HG02759 (cell line): ENCODE results near the gene ARID1B.

Experiments used
- ATAC-seq: cut with Tn5 transposase; IDR thresholded peaks from one replicate; pipeline ENCODE4 v1.9.1; 2021; ENCODE audit warnings: mild to moderate bottlenecking, moderate library complexity; ENCODE audit not compliant: unreplicated experiment

Gene ARID1B

DNA sequence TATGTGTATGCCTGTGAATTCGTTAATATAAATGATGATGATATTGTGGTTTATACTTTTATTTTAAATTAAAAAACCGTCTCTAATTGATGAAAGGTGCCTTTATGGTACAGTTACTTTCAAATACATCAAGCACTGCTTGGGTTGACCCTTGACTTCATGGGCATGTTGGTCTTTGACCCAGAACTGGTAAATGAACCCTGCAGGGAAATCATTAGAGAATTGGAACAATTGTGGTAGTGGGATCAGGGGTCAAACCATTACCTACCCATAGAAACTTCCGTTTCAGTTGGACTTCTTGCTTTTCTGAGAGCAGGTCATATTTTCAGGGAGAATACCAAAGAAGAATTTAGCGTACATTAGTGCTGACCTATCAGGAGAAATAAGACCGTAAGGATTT, 288.2 kb downstream of the ARID1B start:
- ATAC-seq, result no peak

DNA sequence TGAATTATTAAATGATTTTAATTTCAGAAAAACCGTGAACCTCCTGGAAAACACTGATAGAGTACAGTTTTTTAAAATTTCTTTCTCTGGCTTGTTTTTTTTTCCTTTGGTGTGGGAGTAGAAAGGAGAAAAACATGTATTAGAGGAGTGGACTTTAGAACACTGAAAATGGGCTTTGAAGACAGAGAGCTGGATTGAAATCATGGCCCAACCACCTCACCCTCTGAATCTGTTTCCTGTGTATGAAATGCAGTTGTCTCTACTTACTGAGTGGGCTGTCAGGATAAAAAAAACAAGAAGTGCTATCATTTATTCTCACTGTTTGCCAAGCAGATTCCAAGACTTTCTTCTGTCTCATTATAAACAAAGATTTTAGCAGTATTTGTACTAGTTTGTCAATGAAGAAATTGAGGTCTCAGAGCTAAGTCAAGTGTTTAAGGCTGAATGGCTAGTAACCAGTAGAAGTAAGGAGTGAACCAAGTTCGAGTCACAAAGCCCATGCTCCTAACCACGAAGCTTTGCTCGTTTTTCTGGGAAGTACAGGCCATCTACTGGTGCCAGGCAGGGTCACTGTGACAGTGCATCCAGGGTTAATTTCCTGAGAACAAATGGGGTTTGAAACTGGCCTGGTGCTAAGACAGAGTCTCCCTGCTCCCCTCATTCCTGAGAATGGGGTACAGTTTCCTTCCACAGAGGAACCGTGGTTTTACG, 289.8 kb downstream of the ARID1B start:
- no peak for ATAC-seq

DNA sequence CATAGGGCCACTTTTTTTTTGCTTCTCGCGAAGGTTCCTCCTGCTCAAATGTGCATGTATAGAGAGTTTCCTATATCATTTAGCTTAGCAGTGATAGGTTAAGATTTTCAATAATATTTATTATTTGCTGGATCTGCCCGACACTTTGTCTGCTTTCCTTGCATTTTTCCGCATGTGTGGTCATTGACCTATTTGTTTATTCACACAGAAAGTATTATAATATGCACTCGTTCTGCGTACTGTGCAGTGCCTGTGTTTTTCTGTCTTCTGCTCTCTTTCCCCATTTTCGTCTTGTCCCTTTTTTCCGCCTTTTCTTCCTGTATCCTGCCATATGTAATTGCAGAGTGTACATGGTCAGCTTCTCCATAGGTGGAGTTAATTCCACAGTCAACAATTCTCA, 290.3 kb downstream of the ARID1B start:
- ATAC-seq, result no peak

DNA sequence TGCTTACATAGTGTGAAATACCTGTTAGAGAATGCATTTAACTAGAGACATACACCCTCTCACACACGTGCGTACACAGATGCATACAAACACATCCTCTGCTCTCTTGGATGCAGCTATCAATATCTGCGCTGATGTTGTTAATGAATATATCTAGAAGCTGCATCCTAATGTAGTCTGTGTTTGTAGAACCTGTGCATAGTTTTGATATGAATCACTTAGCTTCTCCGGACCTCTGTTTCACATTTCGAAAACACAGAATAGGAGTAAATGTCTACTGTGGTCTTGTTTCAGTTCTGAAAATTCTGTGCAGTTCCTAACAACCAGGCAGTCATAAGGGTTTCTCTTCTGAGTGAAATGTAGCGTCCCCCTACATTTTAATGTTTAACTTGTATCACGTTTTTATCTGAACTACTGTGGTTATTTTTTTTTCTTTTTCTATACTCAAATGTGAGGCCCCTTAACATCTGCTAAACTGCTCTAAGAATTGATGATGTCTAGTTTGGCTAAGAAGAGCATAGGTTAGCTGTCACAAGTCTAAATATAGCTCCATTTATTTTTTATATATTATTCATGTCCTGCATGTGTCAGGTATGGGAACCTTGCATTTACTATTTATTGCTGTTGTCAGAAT, 291.6 kb downstream of the ARID1B start:
- peak; percentile 96 for ATAC-seq

DNA sequence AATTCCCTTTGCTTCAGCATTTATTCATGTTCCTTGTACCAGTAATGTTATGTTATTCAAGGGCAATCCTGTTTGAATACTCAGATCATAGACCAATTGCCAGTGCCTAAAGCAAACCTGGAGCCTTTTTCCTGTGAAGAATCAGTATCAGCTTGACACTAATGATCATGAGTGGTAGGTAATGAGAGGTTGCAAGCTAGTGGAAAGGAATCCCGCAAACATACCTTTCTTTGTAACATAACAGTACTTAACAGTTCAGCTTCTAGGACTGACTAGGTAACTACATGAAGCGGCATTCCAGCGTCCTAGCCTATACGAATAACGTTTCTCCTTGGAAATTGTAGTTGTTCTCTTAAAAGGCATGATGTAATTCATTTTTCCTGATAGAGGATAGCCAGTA, 292.4 kb downstream of the ARID1B start:
- ATAC-seq, result no peak

DNA sequence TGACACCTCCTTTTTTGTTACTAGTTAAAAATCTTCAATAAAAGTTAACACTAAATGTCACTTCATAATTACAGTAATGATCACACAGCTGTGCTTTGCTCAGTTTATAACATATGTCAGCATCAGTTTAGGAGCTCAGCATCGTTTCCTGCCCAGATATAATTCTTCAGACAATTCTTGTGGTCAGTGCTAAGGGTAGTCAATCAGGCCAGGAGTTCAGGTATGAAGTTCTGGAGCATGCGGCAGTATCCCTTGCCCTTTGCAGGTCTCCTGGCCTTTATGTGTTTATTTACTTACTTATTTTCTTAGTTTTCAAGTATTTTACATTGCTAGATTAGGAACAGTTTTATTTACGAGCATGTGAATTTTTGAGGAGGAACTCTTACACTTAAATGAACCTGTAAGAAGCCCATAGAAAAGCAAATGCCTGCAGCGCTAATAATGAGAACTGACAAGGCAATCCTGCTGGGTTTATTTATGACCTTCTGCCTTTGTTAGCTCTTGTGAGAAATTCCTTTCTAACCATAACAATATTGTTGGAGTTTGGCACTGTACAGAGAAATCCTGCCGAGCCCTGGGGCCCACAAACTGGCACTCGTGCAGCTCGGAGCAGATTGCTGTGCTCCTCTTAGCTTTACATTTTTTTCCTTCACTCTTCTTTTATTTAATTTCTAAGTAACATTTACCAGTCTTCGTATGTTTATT, 293.4 kb downstream of the ARID1B start:
- no peak for ATAC-seq

DNA sequence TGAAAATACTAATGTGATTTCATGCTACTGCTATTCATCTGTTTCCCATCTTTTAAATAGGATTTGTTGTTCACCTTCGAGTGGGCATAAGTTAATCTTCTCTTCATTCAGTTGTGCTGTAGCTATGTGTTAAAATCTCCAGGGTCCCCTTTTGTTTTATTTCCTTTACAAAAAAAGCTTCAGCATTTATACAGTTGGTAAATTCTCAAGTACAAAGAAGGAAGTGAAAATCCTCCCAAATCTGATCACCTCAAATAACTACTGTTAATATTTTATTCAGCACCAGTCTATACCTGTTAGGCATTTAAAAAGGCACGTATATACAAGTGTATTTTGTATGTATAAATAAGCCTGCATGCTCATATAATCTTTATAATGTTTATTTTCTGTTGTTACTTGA, 294.9 kb downstream of the ARID1B start:
- ATAC-seq, result no peak

DNA sequence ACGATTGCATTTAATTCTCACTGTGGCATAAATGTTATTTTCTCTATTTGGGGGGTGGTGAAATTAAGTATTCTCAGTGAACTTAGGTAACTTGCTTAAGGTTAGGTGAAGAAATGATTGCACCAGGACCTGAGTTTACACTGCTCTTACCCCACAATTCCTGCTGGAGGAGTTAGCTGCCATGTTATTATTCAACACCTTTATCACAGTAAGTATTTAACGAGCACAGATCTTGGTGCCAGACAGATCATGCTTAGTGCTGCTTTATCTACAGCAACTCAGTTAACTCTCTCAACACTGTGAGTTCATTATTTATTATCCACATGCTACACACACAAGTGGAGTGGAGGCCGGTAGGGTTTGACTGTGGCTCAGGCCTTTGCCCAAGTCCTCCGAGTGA, 296.4 kb downstream of the ARID1B start:
- ATAC-seq, result no peak

DNA sequence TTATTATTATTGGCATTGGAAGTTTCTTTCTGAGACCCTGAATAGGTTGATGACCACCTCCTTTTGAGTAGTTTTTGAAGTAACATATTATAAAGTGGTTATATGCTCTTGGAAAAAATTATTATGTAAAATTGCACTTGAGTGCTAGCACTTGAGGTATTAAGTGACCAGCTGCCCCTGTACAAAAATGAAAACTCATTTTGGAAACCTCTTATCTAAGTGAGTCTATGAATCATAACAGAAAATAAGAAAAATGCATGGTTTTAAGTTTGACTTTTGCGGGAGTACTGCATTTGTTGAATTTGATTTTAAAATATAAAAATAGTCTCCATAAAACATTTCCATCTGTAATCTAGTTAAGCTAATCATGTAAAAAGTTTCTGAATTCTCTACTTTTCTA, 297.8 kb downstream of the ARID1B start:
- ATAC-seq, result no peak

DNA sequence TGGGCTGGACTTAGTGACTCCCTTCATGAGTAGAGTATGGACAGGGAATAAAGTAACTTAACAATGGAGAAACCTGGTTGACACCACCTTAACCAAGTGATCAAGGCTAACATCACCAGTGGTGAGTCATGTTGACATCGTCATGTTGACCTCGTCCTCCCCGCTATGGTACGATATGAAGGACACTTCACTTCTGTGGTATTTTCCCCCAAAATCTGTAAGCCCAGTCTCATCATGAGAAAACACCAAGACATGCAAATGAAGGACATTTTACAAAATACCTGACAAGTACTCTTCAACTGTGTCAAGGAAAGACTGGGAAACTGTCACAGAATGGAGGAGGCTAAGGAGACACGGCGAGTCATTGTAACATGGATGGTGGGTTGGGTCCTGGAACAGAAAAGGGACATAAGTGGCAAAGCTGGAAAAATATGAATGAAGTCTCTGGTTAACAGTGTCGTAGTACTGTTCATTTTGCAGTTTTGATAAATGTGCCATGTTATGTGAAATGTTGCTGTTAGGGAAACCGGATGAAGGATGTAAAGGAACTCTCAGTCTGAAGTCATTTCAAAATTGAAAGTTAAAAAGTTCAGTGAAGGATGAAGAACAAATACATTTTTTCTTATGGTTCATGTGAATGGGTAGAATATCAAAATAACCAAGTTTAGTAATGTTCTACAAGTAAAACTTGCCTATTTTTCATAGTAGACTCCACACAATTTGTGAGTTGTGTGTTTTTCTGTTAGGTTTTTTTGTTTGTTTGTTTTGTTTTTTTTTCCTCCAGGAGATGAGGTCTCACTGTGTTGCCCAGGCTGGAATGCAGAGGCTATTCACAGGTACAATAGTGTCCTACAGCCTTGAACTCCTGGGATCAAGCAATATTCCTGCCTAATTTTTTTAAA, 298.6 kb downstream of the ARID1B start:
- ATAC-seq, result peak; percentile 85

DNA sequence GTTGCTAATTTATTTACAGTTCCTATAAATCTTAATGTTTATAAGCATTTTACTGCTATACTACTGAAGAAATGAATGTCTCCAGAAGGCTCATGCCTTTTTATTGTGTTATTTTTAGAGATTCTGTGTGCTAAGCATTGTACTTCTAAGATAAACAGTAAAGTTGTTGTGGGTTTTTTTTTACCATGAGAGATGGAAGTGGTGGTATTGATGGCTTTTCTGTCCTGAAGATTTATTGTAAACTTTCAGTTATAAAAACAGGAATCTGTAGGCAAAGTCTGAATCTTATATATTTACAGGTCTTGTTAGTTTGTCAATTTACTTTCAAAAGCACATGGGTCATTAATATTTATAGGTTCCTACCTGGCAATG, 299.3 kb downstream of the ARID1B start:
- ATAC-seq, result no peak

DNA sequence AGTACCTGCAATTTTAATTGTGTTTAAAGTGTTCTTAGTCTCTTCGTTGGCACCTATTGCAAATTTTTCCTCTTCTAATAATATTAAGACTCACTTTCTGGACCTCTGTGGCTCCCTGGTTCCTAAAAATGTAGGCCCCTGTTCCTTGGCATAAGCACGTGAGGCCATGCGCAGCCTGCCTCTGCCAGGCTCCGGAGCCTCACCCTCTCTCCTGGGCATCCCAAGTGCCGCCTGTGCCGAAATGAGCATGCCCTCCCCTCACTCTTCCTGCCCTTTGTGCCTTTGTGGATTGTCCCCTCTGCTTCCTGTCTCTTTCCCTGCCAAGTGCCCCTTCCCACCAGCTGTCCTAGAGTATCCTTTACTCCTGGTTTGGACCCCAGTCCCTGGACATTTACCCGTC, 300.1 kb downstream of the ARID1B start:
- ATAC-seq, result no peak

DNA sequence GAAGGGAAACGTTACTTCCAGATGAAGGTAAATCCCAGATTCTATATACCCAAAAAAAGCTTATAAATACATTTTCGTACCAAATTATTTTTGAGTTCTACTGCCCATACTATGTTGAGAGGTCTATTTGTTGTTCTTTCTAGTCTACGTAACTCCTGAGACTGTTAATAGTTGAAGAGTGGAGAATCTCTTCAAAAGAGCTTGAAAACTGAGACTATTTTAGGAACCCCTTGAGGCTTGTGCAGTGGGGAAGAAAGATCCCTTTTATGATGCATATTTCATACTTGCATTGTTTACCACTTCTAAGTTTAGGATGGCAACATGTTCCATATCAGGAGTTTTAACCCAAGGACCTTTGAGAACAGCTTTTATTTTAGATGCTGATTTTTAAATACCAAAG, 301.1 kb downstream of the ARID1B start:
- ATAC-seq, result no peak

DNA sequence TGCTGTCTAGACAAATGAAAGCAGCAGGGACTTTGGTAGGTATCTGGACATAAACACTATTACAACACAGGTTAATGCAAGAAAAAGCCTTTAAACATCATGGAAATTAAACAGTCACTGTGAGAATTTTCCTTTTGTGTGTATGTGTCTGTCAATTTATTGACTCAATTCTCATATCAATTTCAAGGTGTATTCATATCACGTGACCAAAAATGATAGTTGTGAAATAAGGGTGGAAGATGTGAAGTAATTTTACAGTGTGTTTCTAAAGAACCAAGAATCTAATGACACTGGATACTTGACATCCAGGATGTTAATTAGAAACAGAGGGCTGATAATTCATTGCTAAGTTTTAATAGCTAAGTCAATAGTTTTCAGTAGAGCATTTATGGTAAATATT, 302.1 kb downstream of the ARID1B start:
- no peak for ATAC-seq

DNA sequence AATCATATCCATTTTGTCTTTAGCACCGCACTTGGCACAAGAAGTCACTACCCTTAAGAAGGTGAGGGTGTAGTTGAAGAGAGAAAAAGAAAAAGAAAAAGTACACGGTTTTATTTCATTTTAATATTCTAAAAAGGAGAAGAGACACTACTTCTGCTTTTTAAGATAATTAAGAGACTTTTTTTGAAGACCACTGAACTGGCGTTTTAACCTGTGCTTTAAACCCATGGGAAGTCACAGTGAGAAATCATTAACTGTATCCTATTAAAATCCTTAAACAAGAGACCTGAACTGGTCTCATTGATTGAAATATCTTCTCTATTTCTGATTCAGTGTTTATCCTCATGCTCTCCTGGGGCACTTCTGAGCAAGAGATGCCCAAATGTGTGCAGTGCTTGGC, 302.6 kb downstream of the ARID1B start:
- no peak for ATAC-seq

DNA sequence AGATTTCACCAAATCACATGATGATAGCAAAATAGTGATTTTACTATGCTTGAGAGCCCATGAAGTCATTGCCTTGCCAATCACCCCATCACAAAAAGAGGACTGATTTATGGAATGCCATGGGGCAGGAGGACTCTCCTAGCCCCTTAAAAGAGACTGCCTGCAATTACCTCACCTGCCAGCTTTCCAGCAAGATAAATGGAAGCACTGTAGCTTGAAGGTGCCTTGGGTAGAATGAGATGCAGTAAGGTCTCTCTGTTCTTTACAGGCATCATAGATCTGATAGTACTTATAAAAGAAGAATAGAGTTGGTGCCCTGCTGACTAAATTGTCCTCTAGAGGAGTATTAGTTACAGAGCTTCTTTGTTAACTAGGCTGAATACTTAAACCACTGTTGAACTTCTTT, 303.8 kb downstream of the ARID1B start:
- ATAC-seq, result no peak

DNA sequence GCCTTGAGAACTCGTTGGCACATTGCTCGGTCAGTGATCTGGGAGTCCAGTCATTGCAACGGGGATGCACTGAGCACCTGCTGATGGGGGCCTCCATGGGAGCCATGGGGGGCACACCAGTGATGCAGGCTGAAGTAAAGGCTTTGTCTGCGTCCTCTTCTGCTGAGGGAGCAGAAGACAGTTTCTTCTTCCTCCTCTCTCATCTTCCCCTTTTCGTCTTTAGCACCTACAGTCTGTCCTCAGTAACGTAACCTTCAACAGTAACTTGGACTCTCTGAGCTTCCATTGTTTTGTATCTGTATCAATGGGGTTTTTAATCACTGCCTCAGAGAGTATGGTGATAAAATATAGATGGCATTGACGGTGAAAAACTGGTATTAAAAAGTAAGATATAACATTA, 306.2 kb downstream of the ARID1B start:
- ATAC-seq, result no peak

DNA sequence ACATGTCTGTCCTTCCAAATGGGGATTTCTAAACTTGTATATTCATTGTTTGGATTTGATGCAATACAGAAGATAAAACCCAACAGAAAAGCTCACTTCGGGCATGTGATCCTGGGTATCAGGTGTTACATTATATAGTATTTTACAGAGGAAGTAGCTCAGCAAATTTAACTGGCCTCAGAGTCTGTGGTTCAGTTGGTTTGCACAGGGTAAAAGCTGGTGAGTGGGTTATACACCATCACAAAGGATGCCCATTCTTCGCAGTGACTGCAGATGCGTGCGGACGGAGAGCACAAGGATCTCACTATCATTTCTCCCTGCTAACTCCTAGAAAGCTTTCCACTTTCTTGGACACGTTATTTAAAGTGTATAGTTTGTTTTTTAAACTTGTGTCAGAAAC, 309.5 kb downstream of the ARID1B start:
- no peak for ATAC-seq

DNA sequence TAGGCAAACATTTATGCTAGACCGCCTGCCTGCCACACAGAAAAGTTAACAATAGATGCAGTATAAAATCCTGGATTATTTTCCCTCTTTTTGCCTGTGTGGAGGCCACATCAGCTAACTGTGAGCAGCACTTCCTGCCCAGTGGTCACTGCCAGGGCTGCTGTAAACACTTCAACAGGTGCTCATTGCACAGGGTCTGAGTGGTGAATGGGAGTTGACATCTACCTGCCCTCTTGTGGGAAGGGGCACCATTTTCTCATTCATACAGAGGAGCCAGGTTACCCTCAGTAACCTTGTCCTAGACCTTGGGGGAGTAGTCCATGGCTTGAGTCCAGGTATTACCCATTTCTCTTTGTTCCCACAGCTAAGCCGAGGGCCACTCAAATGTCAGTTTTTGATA, 310.8 kb downstream of the ARID1B start:
- ATAC-seq, result no peak

DNA sequence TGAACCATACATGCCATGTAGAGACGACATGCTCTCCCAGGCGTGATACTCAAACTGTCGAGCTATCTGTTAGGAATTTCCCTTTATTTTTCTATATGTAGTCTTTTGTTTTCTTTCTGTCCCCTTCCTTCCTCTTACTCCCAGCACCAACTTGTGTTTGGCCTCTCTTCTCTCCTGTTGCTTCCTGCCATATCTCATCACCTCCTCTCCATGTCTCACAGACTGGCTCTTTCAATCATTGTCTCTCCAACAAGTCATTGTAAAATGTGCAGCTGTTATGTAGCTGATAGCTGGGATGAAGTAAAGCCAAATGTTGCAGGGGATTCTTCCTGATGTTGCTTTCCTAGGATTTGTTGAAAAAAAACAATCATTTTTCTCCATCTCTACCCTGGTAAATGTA, 311.7 kb downstream of the ARID1B start:
- no peak for ATAC-seq

DNA sequence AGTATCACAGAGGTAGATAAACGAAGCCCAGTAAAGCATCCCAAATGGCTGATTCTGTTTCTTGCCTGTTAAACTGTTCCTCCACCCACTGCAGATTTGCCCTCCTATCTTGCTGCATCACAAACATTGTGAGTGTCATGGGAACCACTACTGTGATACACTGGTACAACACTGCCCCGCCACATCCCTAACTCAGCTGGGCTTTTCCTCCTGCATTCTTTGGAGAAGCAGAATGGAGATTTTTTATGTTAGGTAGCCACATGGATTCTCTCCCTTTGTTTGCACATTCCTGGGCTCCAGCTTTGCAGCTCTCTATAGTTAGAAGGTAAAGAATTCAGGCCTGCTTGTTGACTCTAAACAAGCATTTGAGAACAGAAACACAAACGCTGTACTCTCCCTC, 312.1 kb downstream of the ARID1B start:
- no peak for ATAC-seq
